Natural killer cell treated with Interleukin-12 subunit alpha and Interleukin-12 subunit beta and Interleukin-15 and Interleukin-18, amount 100 ng/mL, for 72 hours (primary cell): ENCODE results near the gene SYNM. TPM values are rescaled to one million over a fixed set of nuclear protein-coding genes. Genes with fewer than 3 reads are reported as not detected.
A peak's percentile ranks its signal among the peaks of the same experiment; 100 is the strongest.
"Not testable (repeated sequence)": the region's sequence is repeated elsewhere in the genome, so short reads cannot be mapped to it uniquely, and the experiment has no call there.

Source experiments
- ATAC-seq, 2 donors: fragments of 150-1000 bp; cut with Tn5 transposase in 1 of 2; sonication (Bioruptor Pico), chemical (Tn5 transposase) in 1 of 2; 2 replicates each; pipeline ENCODE4 v1.10.0; 2021
- DNase-seq: peaks from one replicate; pipeline ENCODE4 v3.0.0; 2022; ENCODE audit warnings: low spot score
- H3K27ac Mint-ChIP-seq, 2 donors: 1 replicate in 1 of 2; 2 replicates in 1 of 2; pipeline ENCODE4 v1.8.0; 2022; ENCODE audit warnings: mixed read lengths in 2 of 2, mild to moderate bottlenecking in 1 of 2, moderate library complexity in 1 of 2
- H3K27me3 Mint-ChIP-seq, 2 donors: 1 replicate in 1 of 2; 2 replicates in 1 of 2; pipeline ENCODE4 v1.8.0; 2022; ENCODE audit warnings: mixed read lengths in 2 of 2
- H3K36me3 Mint-ChIP-seq: one replicate; pipeline ENCODE4 v1.8.0; 2022; ENCODE audit warnings: mixed read lengths
- H3K4me1 Mint-ChIP-seq, 2 donors: 1 replicate in 1 of 2; 2 replicates in 1 of 2; pipeline ENCODE4 v1.8.0; 2022; ENCODE audit warnings: low read depth in 2 of 2, mixed read lengths in 2 of 2, mild to moderate bottlenecking in 1 of 2
- H3K4me3 Mint-ChIP-seq: one replicate; pipeline ENCODE4 v1.8.0; 2022; ENCODE audit warnings: mixed read lengths
- H3K9me3 Mint-ChIP-seq: 2 replicates; pipeline ENCODE4 v1.8.0; 2022; ENCODE audit warnings: mixed read lengths
- total RNA-seq, 2 donors: library from RNA; stranded (reverse); gene quantifications; one replicate each; pipeline ENCODE4 v1.2.3, GENCODE V29; 2022

Gene SYNM
- total RNA-seq, 2 donors from 2014 or later = 0.20 to 0.26 TPM

- H3K36me3 Mint-ChIP-seq = no peaks in the 10 kb centered on the region
- no peaks in the 10 kb centered on the region for H3K9me3 Mint-ChIP-seq
- ATAC-seq = peak; percentile 46 to 57
- DNase-seq = no peak
- peaks cover 0 to 4% of the 10 kb centered on the region in 2 donors for H3K4me1 Mint-ChIP-seq
- H3K4me3 Mint-ChIP-seq = peak overlapping the region; percentile 25
- no peak overlapping the region for H3K27ac Mint-ChIP-seq
- peaks cover 31% of the 10 kb centered on the region in 2 donors for H3K27me3 Mint-ChIP-seq
Observed at GRCh38 chr15:99105514-99106341, 848 bp downstream of the SYNM start.

- Mint-ChIP-seq H3K4me1 (peaks cover 0 to 7% of the 10 kb centered on the region in 2 donors), H3K36me3 (no peaks in the 10 kb centered on the region), H3K27ac (no peak overlapping the region), H3K27me3 (peaks cover 28 to 31% of the 10 kb centered on the region in 2 donors), H3K4me3 (peak overlapping the region; percentile 25), H3K9me3 (no peaks in the 10 kb centered on the region)
- ATAC-seq (no peak), DNase-seq (no peak)
Observed at GRCh38 chr15:99106417-99107220, 1.7 kb downstream of the SYNM start.

GRCh38 chr15:99108993-99109392 is 4.1 kb downstream of the SYNM start:
- DNase-seq (no peak), ATAC-seq (no peak)
- peaks cover 0 to 7% of the 10 kb centered on the region in 2 donors for H3K4me1 Mint-ChIP-seq
- no peaks in the 10 kb centered on the region for H3K9me3 Mint-ChIP-seq
- peaks cover 10 to 19% of the 10 kb centered on the region in 2 donors for H3K27me3 Mint-ChIP-seq
- H3K36me3 Mint-ChIP-seq = no peaks in the 10 kb centered on the region
- H3K4me3 Mint-ChIP-seq = no peak overlapping the region
- H3K27ac Mint-ChIP-seq = no peak overlapping the region

GRCh38 chr15:99109555-99110021 is 4.7 kb downstream of the SYNM start:
- H3K9me3 Mint-ChIP-seq = no peaks in the 10 kb centered on the region
- H3K36me3 Mint-ChIP-seq = no peaks in the 10 kb centered on the region
- peaks cover 10 to 19% of the 10 kb centered on the region in 2 donors for H3K27me3 Mint-ChIP-seq
- no peak overlapping the region for H3K4me3 Mint-ChIP-seq
- DNase-seq = peak; percentile 53
- H3K27ac Mint-ChIP-seq = no peak overlapping the region
- peaks cover 0 to 7% of the 10 kb centered on the region in 2 donors for H3K4me1 Mint-ChIP-seq
- no peak for ATAC-seq

GRCh38 chr15:99110093-99110492 is 5.2 kb downstream of the SYNM start:
- H3K9me3 Mint-ChIP-seq = no peaks in the 10 kb centered on the region
- H3K4me1 Mint-ChIP-seq = peaks cover 0 to 7% of the 10 kb centered on the region in 2 donors
- no peak for ATAC-seq
- H3K27ac Mint-ChIP-seq = no peak overlapping the region
- DNase-seq = no peak
- no peak overlapping the region for H3K4me3 Mint-ChIP-seq
- H3K27me3 Mint-ChIP-seq = peaks cover 10 to 19% of the 10 kb centered on the region in 2 donors
- H3K36me3 Mint-ChIP-seq = no peaks in the 10 kb centered on the region

- H3K27me3 Mint-ChIP-seq = peaks cover 10 to 19% of the 10 kb centered on the region in 2 donors
- ATAC-seq = no peak
- H3K4me3 Mint-ChIP-seq = no peak overlapping the region
- DNase-seq = no peak
- no peaks in the 10 kb centered on the region for H3K36me3 Mint-ChIP-seq
- H3K27ac Mint-ChIP-seq = no peak overlapping the region
- peaks cover 0 to 7% of the 10 kb centered on the region in 2 donors for H3K4me1 Mint-ChIP-seq
- H3K9me3 Mint-ChIP-seq = no peaks in the 10 kb centered on the region
Observed at GRCh38 chr15:99110581-99111320, 5.9 kb downstream of the SYNM start.

- H3K36me3 Mint-ChIP-seq, ATAC-seq, H3K4me1 Mint-ChIP-seq, H3K27ac Mint-ChIP-seq, DNase-seq, H3K4me3 Mint-ChIP-seq, H3K9me3 Mint-ChIP-seq: not testable (repeated sequence)
- peaks cover 5 to 14% of the 10 kb centered on the region in 2 donors for H3K27me3 Mint-ChIP-seq
Observed at GRCh38 chr15:99111641-99112040, 6.8 kb downstream of the SYNM start.

GRCh38 chr15:99113547-99114271 is 8.8 kb downstream of the SYNM start:
- no peaks in the 10 kb centered on the region for H3K9me3 Mint-ChIP-seq
- H3K4me1 Mint-ChIP-seq = peaks cover 0 to 2% of the 10 kb centered on the region in 2 donors
- H3K4me3 Mint-ChIP-seq = no peak overlapping the region
- DNase-seq (peak; percentile 47), ATAC-seq (peak in 1 of 2 donors; percentile 22)
- no peak overlapping the region for H3K27ac Mint-ChIP-seq
- no peaks in the 10 kb centered on the region for H3K36me3 Mint-ChIP-seq
- peaks cover 0 to 9% of the 10 kb centered on the region in 2 donors for H3K27me3 Mint-ChIP-seq

- DNase-seq (no peak), ATAC-seq (peak in 1 of 2 donors; percentile 37)
- H3K27ac Mint-ChIP-seq = no peak overlapping the region
- no peaks in the 10 kb centered on the region for H3K36me3 Mint-ChIP-seq
- H3K27me3 Mint-ChIP-seq = peaks cover 0 to 3% of the 10 kb centered on the region in 2 donors
- peaks cover 0 to 2% of the 10 kb centered on the region in 2 donors for H3K4me1 Mint-ChIP-seq
- no peak overlapping the region for H3K4me3 Mint-ChIP-seq
- H3K9me3 Mint-ChIP-seq = no peaks in the 10 kb centered on the region
Observed at GRCh38 chr15:99114511-99115299, 9.8 kb downstream of the SYNM start.

- peak; percentile 39 for DNase-seq
- H3K27ac Mint-ChIP-seq = no peak overlapping the region
- peaks cover 7 to 10% of the 10 kb centered on the region in 2 donors for H3K27me3 Mint-ChIP-seq
- no peaks in the 10 kb centered on the region for H3K36me3 Mint-ChIP-seq
- H3K4me1 Mint-ChIP-seq = peaks cover 0 to 2% of the 10 kb centered on the region in 2 donors
- no peak overlapping the region for H3K4me3 Mint-ChIP-seq
- H3K9me3 Mint-ChIP-seq = no peaks in the 10 kb centered on the region
- ATAC-seq = no peak
Observed at GRCh38 chr15:99115300-99116215, 10.7 kb downstream of the SYNM start.

- Mint-ChIP-seq H3K27ac (no peak overlapping the region), H3K4me1 (no peaks in the 10 kb centered on the region), H3K9me3 (no peaks in the 10 kb centered on the region), H3K4me3 (no peak overlapping the region), H3K36me3 (no peaks in the 10 kb centered on the region), H3K27me3 (peaks cover 12 to 19% of the 10 kb centered on the region in 2 donors)
- DNase-seq (no peak), ATAC-seq (no peak)
Observed at GRCh38 chr15:99117111-99117510, 12.2 kb downstream of the SYNM start.
